Measurements from ENCODE around the gene GPHN.
"Not testable (repeated sequence)": the region's sequence is repeated elsewhere in the genome, so short reads cannot be mapped to it uniquely, and the experiment has no call there.

Gene GPHN

GRCh38 chr14:66813636-66814035 lies 305.7 kb downstream of the GPHN start:
- H3K9me3 ChIP-seq, result peaks cover 5% of the 10 kb centered on the region
- H3K4me3 ChIP-seq (ENCODE audit: low read depth in 1 of 2, low read length in 1 of 2), result no peak overlapping the region
- H3K27me3 ChIP-seq, result no peaks in the 10 kb centered on the region
- no peak overlapping the region for H3K27ac ChIP-seq
- TF ChIP-seq CTCF (IDR thresholded peaks at IDR 0.05), result no peak
- H3K36me3 ChIP-seq, result no peaks in the 10 kb centered on the region
- H3K4me1 ChIP-seq (ENCODE audit: control insufficient read depth in 1 of 2, insufficient read depth in 1 of 2, low read depth in 1 of 2, low read length in 1 of 2), result no peaks in the 10 kb centered on the region

- H3K4me1 ChIP-seq (ENCODE audit: control insufficient read depth in 1 of 2, insufficient read depth in 1 of 2, low read depth in 1 of 2, low read length in 1 of 2), result no peaks in the 10 kb centered on the region
- H3K27ac ChIP-seq, result no peak overlapping the region
- no peaks in the 10 kb centered on the region for H3K27me3 ChIP-seq
- no peak overlapping the region for H3K4me3 ChIP-seq (ENCODE audit: low read depth in 1 of 2, low read length in 1 of 2)
- no peaks in the 10 kb centered on the region for H3K36me3 ChIP-seq
- no peak for TF ChIP-seq CTCF (IDR thresholded peaks at IDR 0.05)
- peaks cover 5% of the 10 kb centered on the region for H3K9me3 ChIP-seq
Measured at GRCh38 chr14:66815687-66816086, 307.7 kb downstream of the GPHN start.

GRCh38 chr14:66824251-66824650 lies 316.3 kb downstream of the GPHN start:
- no peaks in the 10 kb centered on the region for H3K4me1 ChIP-seq (ENCODE audit: control insufficient read depth in 1 of 2, insufficient read depth in 1 of 2, low read depth in 1 of 2, low read length in 1 of 2)
- no peak overlapping the region for H3K4me3 ChIP-seq (ENCODE audit: low read depth in 1 of 2, low read length in 1 of 2)
- no peak for TF ChIP-seq CTCF (IDR thresholded peaks at IDR 0.05)
- H3K9me3 ChIP-seq, result no peaks in the 10 kb centered on the region
- H3K27me3 ChIP-seq, result no peaks in the 10 kb centered on the region
- no peaks in the 10 kb centered on the region for H3K36me3 ChIP-seq
- no peak overlapping the region for H3K27ac ChIP-seq

- TF ChIP-seq CTCF (IDR thresholded peaks at IDR 0.05), result no peak
- Histone ChIP-seq H3K4me1 (ENCODE audit: control insufficient read depth in 1 of 2, insufficient read depth in 1 of 2, low read depth in 1 of 2, low read length in 1 of 2) (no peaks in the 10 kb centered on the region), H3K27me3 (no peaks in the 10 kb centered on the region), H3K4me3 (ENCODE audit: low read depth in 1 of 2, low read length in 1 of 2) (no peak overlapping the region), H3K27ac (no peak overlapping the region), H3K36me3 (no peaks in the 10 kb centered on the region), H3K9me3 (no peaks in the 10 kb centered on the region)
Measured at GRCh38 chr14:66827182-66827581, 319.2 kb downstream of the GPHN start.

GRCh38 chr14:66831173-66831572 lies 323.2 kb downstream of the GPHN start:
- Histone ChIP-seq H3K27ac (no peak overlapping the region), H3K4me1 (ENCODE audit: control insufficient read depth in 1 of 2, insufficient read depth in 1 of 2, low read depth in 1 of 2, low read length in 1 of 2) (no peaks in the 10 kb centered on the region), H3K4me3 (ENCODE audit: low read depth in 1 of 2, low read length in 1 of 2) (no peak overlapping the region), H3K36me3 (no peaks in the 10 kb centered on the region), H3K27me3 (no peaks in the 10 kb centered on the region), H3K9me3 (no peaks in the 10 kb centered on the region)
- no peak for TF ChIP-seq CTCF (IDR thresholded peaks at IDR 0.05)

GRCh38 chr14:66833816-66834215 lies 325.9 kb downstream of the GPHN start:
- Histone ChIP-seq H3K36me3 (no peaks in the 10 kb centered on the region), H3K27me3 (no peaks in the 10 kb centered on the region), H3K27ac (no peak overlapping the region), H3K4me1 (ENCODE audit: control insufficient read depth in 1 of 2, insufficient read depth in 1 of 2, low read depth in 1 of 2, low read length in 1 of 2) (no peaks in the 10 kb centered on the region), H3K4me3 (ENCODE audit: low read depth in 1 of 2, low read length in 1 of 2) (no peak overlapping the region), H3K9me3 (no peaks in the 10 kb centered on the region)
- no peak for TF ChIP-seq CTCF (IDR thresholded peaks at IDR 0.05)

GRCh38 chr14:66837436-66837835 lies 329.5 kb downstream of the GPHN start:
- not testable (repeated sequence) for H3K9me3 ChIP-seq; H3K27me3 ChIP-seq; H3K4me1 ChIP-seq (ENCODE audit: control insufficient read depth in 1 of 2, insufficient read depth in 1 of 2, low read depth in 1 of 2, low read length in 1 of 2); H3K36me3 ChIP-seq; H3K4me3 ChIP-seq (ENCODE audit: low read depth in 1 of 2, low read length in 1 of 2); H3K27ac ChIP-seq
